Forelimb muscle (tissue), 1 donor: Measurements from ENCODE around the gene KDM2B. TPM values are rescaled to one million over a fixed set of nuclear protein-coding genes. Genes with fewer than 3 reads are reported as not detected.
A peak's percentile ranks its signal among the peaks of the same experiment; 100 is the strongest.

ENCODE experiments used
- DNase-seq: peaks from one replicate; pipeline ENCODE4 v3.0.0-alpha.2; 2013; ENCODE audit warnings: low read depth
- polyA plus RNA-seq: library from polyadenylated mRNA; unstranded; fragments of 120-200 nt; gene quantifications from one replicate; pipeline ENCODE4 v1.2.1, GENCODE V29; 2013; ENCODE audit not compliant: insufficient read length

KDM2B gene
- polyA plus RNA-seq, 1 donor, result 22.1 TPM

- no peak for DNase-seq
Observed at GRCh38 chr12:121430833-121431415, 149.9 kb downstream of the KDM2B start.

GRCh38 chr12:121428883-121429282 lies 151.9 kb downstream of the KDM2B start:
- DNase-seq, result no peak

DNA sequence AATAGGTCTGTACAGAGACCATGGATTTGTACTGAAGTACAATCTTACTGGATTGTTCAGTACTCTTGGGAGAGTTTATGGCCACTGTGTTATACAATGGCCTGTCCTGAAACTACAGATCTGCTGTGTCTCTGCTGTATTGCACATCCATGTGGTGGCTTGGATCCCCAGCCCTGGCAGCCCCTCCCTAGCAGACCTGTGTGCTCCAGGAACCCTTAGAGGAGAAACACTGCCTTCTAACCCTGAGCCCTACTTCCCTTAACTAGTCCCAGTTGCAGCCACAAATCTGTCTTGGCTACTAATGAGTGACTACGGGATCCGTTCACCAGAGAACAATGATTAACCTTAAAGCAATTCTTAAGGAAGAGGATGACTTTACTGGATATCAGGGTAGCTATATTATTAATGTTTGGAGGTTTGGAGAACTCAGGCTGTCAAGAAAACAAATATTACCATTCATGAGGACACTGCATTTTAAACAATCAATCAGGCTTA lies 153.2 kb downstream of the KDM2B start:
- DNase-seq, result no peak

GRCh38 chr12:121424624-121424975 lies 156.2 kb downstream of the KDM2B start:
- DNase-seq, result no peak

DNA sequence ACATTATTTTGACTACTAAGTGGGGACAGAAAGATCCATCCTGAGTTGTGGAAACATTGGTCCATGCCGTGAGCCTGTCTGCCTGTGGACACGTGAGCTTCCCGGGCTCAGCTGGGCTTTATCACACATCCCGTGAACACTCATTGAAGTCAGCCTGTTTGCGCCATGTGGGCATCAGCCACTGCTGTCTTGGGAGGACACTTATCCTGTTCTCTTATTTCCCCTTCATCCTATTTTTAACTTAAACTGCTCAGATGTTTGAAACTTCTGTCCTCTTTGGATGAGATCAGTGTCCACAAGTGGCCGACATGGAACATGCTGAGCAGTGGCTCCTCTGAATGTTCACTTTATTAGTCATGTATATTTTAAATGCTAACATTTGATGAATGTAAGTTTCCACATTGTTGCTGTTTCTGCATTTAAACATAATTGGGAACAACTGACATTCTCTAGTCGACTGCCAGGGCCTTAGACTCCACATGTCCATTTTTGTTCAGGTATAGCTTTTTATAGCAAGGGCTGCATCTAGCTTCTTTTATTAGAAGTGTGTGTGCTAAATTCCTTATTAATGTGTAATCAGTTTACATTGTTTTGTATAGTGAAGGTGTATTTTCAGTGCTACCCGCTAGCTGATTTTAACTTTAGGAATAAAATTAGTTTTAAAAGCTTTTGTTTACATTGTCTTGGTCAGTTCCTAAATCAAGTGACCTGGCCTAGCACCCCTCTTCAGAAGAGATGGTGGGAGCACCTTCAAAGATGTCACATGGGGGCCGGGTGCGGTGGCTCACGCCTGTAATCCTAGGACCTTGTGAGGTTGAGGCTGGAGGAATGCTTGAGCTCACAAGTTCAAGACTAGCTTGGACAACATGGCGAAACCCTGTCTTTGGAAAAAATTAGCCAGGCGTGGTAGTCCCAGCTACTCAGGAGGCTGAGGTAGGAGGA lies 156.9 kb downstream of the KDM2B start:
- no peak for DNase-seq

GRCh38 chr12:121423253-121423652 lies 157.6 kb downstream of the KDM2B start:
- DNase-seq, result no peak

- no peak for DNase-seq
Observed at GRCh38 chr12:121420109-121420508, 160.7 kb downstream of the KDM2B start.

GRCh38 chr12:121417847-121418246 lies 163.0 kb downstream of the KDM2B start:
- DNase-seq, result no peak

DNA sequence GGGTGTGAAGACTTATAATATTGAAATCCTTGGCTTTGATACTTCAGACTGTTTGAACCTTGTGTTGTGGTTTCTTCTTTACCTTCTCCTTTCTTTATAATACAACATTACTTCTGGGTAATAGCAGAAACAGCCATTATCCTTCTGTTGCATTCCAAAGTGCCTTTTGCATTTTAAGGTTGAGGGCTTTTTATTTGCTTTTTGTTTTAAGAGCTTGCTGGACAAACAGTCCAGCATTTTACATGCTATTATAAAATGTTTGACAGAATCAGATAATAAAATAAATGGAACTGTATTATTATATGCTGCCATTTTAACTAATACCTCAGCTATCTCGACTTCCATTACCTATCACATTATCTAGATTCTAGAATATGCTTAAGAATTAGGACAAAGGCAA lies 166.9 kb downstream of the KDM2B start:
- DNase-seq, result no peak

DNA sequence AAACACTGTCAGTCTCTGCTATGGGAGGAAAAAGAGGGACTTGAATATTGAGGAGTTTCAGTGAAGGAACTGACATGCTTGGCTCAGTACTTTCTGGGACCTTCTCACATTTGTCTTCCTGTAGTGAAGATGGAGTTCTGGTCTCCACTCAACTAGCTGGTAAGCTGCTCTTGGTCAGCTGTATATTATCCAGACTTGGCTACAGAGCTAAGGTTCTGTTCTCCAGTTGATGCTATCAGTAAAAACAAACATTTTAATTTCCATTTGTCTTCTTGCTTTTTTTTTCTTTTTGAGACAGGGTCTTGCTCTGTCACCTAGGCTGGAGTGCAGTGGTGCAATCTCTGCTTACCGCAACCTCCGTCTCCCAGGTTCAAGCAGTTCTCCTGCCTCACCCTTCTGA lies 175.6 kb downstream of the KDM2B start:
- no peak for DNase-seq

DNA sequence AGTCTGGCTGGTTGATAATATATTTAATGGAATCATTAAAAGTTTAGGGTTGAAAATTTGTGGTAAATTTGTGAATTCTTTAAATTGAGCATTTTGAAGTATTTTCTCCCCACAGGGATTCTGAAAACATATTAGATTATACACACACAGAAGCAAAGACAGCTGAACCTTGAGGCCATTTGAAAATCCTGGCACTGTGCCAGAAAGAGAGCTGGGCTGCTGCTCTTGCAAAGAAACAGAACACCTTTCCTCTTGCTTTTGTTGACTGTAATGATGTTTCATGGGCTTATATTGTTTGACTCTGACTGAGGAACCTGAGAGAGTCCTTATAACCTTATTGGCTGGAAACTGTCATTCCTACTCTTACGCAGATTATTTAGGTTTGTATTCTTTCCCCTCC lies 176.1 kb downstream of the KDM2B start:
- DNase-seq, result no peak

- no peak for DNase-seq
Observed at GRCh38 chr12:121403721-121404120, 177.1 kb downstream of the KDM2B start.

DNA sequence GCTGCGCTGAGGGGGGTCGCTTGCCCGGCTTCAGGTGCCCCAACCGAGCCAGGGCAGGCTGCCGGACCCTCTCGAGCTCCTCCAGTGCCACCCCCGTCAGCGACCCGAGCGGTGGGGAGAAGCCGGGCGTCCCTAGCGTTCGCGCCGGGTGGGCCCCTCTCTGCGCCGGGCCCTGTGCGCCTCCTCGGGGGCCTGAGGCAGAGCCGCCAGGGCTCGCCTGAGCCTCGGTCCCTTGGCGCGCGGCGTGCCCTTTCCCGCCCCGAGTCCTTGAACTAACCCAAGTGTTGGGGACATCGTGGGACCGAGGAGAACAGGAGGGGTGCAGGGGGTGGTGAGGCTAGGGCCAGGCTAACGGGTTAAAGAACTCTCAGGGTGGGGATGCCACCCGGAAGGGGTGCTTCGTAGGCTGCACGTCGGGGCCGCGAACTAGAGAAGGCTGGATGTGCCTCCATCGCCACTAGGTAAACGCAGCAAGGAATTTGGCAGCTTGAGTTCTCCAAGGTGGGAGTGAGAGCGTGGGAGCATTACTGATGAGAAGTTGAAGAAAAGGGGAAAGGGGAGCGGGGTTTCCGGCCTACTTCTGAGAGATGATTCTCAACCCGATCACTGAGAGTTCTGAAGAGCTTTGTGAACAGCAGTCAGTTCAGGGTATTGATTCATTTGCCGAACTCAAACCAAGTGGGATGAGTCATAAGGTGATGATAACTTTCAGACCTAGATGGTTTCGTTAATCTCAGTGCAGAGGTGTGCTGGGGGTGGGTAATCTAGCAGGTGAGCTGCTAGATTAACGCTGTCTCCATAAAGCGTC lies 180.3 kb downstream of the KDM2B start:
- no peak for DNase-seq

- DNase-seq, result peak; percentile 95
Observed at GRCh38 chr12:121399391-121400331, 181.2 kb downstream of the KDM2B start, which contains the start of gene RNF34. Gene RNF34 (plus strand): TSS chr12:121400118. CDS start chr12:121400213, 95 bp downstream.

DNA sequence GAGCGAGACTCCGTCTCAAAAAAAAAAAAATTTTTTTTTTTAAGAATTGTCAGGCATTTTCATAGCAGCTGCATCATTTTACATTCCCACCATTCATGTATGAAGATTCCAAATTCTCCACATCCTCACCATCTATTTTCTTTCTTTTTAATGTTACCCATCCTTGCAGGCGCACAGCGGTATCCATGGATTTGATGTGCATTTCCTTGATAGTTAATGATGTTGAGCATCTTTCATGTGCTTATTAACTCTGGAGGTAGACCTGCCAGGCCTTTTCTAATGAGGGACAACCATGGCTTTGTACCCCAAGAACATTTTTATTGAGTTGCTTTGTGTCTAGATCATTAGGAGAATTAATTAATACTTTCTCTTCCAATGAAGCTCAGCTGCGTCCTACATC lies 182.5 kb downstream of the KDM2B start:
- DNase-seq, result no peak

GRCh38 chr12:121397521-121397920 lies 183.3 kb downstream of the KDM2B start:
- no peak for DNase-seq

DNA sequence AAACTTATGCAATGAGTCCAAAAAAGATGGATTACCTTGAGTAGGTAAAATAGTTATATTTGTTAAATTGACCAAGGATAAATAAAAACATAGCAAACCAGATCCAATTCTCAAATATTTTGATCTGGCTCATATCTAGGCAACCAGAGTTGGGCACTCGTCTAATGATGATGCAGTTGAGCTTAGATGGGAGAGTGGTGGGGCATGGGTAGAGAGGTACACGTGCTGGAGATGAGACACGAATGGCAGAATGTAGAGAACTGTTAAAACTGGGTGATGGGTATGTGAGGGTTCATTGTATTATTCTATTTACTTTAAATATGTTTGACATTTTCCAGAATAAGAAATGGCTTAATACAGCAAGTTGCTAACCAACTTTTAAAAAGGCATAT lies 188.5 kb downstream of the KDM2B start:
- no peak for DNase-seq

DNA sequence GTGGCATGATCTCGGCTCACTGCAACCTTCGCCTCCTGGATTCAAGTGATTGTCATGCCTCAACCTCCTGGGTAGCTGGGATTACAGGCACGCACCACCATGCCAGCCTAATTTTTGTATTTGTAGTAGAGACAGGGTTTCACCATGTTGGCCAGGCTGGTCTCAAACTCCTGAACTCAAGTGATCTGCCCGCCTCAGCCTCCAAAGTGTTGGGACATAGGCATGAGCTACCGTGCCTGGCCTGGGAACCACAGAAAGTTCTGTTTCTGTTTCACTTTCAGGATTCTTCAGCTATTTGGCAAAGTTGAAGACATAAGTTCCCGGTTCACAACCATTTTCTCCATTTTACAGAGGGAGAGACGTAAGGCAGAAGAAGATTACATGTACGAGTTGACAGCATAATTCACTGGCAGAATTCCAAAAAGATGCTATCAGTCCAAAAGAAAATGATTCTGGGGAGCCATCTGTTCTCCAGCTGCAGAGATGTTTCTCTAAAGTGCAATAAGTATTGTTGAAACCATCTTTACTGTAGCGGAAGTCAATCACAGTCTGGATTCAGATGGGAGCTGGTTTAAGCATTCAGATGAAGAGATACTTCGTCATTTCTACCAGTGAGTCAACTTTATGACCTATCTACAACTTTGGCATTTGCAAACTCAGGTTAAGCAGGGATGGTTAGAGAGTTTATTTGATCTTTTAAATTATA lies 189.1 kb downstream of the KDM2B start:
- no peak for DNase-seq

DNA sequence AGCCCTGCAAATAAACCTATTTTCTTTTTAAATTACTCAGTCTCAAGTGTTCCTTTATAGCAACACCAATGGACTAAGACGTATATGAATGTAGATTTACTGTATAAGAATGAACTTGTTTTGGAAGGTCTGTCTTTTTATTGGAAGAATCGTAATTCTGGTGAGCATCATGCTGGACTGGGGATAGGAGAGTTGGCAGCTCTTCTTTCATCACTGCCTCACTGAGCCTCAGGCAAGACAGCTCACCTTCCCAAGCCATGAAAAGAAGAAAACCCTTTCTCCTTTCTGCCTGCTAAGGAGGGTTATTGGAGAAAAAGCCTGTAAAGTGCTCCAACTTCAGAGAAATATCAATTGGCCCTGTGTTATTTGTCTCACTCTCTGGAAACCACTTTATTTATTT lies 190.0 kb downstream of the KDM2B start:
- DNase-seq, result no peak

DNA sequence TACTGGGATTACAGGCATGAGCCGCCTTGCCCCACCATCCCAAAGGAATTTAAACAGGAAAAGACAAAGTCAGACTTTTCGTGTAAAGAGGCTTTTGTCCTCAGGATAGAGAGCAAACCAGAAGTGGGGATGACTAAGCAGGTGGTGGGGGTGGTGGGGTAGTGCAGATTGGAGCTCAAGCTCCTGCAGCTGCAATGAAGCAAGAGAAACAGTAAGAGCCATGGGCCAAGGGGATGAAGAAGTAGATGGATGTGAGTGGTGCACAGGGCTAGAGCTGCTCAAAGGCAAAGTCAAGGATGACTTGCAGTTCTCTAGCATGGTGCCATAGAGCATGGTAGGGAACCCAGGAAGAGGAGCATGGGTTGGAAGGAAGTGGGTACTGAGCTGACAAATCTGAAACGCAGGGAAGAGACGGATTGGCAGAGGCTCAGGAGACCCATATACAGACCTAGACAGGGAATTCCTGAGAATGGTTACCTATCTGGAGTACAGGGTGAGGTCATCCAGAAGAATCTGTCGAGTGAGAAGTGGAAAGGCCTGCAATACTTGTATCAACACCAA lies 192.3 kb downstream of the KDM2B start:
- DNase-seq, result no peak
